GM04503 (cell line): ENCODE data around the gene UQCC5.

ENCODE experiments used
- DNase-seq: peaks from one replicate; pipeline ENCODE4 v3.0.0-alpha.2; 2012; ENCODE audit warnings: low read depth

The UQCC5 gene

DNA sequence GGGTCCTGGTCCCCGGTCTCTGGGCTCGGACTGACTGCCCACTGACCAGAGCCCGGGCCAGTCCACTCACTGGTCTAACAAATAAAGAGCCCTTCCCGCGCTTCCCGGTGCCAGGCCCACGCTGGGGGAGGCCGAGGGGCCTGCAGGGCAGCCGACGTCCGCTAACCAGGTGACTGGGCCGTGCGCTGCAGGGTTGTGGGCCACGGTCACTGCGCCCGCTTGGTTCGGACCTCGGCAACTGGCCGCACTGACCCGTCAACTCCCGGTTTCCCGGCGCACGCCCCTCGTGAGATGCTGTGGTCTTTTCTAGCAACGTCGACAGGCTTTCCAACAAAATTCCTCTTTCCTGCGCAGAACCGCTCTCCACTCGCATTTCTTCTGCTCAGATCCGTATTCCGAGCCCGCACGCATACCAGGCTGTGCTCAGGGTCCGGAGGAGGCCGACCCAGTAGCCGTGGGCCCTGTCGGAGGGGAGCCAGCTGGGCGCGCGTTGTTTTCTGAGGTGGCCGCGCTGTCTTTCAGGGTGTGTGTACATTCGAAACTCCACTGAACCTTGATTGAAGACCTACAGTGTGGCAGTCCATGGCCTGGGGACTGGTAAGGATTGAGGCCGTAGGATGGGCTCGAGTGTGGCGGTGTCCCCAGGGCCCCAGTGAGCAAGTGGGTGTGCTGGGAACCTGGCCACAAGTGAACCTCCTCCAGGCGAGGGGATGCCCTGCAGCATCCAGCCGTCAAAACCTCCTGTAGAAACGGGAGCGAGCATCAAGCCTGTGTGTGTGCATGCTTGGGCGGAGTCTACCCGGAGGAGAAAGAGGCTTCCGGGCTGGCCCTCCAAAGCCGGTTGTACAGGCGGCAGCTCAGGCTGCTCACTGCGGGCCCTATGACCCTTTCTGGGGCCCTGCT is 1.9 kb upstream of the UQCC5 start:
- no peak for DNase-seq

DNA sequence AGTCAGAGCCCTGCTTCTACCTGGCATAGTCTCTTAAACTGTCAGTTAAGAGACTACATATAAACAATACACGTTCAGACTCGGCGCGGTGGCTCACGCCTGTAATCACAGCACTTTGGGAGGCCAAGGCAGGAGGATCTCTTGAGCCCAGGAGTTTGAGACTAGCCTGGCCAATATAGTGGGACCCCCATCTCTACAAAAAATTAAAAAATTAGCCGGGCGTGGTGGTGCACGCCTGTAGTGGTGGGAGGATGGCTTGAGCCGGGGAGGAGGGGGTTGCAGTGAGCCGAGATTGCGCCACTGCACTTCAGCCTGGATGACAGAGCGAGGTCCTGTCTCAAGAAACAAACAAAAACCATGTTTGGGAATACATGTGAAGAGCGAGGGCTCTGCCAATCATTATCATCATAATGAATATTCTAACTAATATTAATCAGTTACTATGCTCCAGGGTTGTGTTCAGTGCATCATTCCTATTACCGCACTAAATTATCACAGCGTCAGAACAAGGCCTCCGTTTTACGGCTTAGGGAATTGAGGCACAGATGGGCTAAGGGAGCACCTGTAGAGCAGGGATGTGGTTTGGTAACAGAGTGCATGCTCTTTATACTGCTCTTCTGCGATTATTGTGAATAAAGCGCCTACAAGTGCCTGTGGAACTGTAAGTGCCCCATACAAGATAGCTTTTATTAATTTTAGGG is 844 bp upstream of the UQCC5 start:
- no peak for DNase-seq

DNA sequence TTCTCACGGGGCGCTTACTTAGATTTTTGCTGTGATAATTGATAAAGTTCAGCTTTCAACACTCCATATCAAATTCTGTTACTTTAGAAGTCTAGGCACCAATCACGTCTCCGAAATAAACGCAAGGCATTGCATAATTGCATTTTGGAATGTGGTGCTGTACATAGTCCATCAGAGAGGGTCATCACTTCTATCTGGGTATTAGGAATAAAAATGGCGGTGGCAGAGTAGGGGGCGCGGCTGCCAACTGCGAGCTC is 365 bp upstream of the UQCC5 start:
- DNase-seq = no peak

DNA sequence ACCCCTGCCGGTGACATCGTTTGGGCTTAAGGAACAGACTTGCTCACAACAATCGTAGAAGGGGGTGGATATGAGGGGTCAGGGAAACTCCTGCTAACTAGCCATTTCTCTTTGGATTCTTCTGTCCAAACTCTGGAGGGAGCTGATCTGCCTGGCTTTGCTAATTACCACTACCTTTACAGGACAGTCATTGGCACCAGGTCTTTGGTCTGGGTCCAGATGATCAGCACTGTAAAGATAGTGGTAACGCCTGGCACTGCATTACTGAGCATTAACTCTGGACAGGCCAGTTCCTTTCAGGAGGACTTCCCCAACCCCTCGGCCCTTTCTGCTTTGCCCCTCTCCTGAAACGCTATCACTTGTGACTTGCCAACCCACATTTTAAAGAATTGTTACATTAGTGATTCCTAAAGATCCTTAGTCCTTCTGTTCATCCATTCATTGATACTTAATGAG is 788 bp downstream of the UQCC5 start:
- DNase-seq = no peak

DNA sequence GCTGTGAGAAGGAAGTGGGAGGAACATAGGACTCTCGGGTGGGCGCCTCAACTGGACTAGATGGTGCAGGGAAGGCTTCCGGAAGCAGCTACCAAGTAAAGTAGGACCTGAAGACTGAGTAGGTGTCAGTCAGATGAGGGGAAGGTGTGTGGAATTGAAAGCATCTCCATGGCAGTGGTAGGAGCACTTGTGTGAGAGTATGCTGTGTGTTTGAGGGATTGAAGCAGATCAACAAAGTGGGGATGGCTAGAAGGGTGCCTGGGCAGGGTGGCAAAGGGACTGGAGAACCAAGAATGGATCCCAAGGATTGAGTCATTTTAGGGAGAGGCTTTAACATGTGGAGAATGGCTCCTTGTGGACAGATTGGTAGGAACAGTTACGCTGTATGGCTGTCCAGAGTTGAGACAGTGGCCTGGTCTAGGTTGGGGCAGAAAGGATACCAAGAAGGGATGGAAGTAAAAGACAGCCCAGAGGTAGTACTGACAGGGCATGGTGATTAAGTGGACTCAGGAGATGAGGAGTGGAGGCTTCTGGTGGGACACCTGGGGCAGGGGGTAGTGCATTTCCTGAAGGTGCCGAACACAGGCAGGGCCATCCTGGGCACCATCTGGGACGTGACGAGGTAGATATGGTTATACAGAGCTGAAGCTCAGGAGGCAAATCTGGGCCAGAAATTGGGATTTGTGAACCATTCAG is 1.5 kb downstream of the UQCC5 start:
- no peak for DNase-seq

DNA sequence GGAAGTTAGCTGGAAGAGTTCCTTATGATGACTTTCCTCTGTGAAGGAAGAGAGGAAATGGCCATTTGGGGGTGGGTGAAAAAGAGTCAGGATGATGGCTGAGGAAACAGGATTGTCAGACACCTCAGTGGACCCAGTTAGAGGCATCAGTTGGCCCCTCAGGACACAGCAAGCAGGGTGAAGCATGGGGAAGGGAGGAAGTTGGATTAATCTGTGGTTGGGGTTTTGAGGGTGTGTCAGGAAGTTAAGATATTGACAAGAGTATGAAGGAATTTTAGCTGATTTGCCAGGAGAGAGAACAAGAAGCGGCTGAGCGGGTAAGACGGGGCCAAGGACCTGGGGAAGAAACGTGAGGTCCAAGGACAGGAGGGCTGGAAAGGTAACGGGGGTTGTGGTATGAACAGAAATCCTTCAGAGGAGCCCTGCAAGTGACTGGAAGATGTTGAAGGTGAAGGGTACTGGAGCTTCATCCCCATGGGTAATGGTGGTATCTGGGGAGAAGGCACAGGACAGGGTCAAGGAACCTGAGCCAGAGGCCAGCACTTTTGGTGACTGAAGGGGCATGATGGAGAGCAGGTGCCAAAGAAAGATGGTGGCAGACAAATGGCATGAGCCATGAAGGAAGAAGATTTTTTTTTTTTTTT is 2.7 kb downstream of the UQCC5 start:
- no peak for DNase-seq

GRCh38 chr3:52541050-52541449 is 4.6 kb downstream of the UQCC5 start:
- DNase-seq = no peak

- DNase-seq = no peak
Measured at GRCh38 chr3:52544937-52545336, 8.5 kb downstream of the UQCC5 start.

GRCh38 chr3:52546111-52546901 is 9.9 kb downstream of the UQCC5 start:
- no peak for DNase-seq

DNA sequence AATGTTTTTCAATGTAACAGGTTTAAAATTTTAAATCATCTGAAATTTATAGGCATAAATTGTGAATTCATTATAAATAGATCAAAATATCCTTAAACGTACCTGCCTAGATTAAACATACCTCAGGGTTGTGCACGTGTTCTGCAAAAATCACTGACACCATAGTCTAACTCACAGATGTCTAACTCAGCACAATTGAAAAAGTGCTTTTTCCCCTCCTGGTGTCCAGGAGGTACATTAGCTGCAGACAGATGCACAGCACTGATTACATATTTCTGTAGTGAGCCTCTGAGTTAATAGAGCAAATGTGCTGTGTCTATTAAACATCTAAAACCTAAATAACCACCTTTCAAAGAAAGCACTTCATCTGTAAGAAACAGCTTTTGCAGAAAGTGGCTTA is 10.7 kb downstream of the UQCC5 start:
- no peak for DNase-seq

DNA sequence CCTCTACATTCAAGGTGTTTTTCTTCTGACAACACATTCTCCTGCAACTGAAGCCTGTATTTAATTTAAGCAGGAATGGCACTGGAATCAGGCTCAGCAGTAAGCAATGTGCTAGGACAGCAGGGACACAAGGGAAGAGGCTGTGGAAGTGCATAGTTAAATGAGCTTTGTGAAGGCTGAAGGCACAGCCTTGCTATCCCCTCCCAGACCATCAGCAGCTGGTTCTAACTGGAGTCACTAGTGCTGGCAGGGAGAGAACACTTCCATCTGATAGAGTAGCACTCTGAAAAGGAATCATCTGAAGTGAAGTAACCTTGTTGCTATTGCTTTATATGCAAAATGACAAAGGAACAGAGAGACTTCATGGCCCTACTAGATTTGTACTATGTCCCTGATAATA is 14.7 kb downstream of the UQCC5 start:
- no peak for DNase-seq

DNA sequence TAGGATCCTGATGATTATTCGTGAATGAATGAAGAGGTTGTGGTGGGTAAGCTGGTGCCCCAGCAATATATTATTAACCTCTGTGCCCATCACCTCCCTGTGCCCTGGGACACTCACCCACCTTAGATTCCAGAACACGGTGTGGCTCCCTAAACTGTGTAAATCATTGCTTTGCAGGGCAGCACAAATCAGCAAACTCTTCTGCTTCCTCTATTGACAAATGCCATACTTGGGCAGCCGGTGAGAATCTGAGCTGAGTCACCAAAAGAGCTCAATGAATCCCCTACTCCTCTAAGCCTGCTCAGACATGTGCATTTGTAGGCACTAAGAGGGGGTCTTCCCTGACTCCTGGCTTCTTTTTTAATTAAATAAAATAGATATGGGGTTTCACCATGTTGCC is 15.7 kb downstream of the UQCC5 start:
- DNase-seq = no peak

- no peak for DNase-seq
Measured at GRCh38 chr3:52554026-52554755, 17.8 kb downstream of the UQCC5 start.

DNA sequence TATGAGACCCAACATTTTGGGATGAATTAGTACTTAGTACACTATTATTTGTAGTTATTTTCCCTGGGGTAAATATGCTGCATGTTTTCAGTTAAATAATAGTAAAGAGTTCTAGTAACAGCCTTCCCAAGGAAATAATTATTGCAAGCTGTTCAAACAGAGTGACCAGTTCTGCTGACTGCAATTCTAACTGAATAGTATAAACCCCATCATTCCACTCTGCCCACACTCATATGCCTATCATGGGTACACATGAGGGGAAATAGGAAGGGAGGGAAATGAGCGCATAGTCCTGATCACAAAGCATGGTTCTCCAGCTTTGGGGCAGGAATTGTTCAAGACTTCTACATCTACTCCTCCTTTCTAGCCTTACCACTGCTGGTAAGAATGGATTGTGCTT is 18.7 kb downstream of the UQCC5 start:
- DNase-seq = no peak

- DNase-seq = no peak
Measured at GRCh38 chr3:52557011-52557960, 20.9 kb downstream of the UQCC5 start.

GRCh38 chr3:52558436-52558835 is 22.0 kb downstream of the UQCC5 start:
- no peak for DNase-seq

DNA sequence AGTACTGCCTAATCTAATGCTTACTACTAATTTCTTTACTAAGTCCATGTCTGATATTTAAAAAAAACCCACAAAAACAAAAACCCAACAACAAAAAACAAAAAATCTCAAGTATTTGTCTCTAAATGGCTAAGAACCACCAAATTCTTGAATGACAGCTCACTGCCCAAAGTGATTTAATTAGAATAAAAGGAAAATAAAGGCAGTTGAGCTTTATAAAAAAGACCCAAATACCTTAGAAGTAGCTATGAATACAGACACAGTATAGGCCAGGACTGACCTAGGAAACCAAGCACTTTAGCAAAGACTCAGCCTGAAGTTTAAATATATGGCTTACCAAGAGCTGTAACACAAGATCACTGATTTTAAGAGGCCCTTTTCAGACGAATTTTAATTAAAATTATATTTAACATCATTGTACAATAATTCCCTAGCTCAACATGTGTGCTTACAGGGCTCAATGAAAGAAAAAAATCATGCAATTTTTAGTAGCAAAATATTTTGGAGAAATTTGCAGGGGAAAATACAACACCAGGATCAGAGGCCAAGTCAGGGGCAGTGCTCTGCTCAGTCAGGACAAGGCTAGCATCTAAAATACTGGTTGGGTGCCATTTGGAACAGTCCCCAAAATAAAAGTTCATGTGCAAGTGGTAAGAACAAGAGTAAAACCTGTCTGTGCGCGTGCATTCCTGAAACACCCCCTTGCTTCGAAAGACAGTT is 24.8 kb downstream of the UQCC5 start:
- DNase-seq = no peak

DNA sequence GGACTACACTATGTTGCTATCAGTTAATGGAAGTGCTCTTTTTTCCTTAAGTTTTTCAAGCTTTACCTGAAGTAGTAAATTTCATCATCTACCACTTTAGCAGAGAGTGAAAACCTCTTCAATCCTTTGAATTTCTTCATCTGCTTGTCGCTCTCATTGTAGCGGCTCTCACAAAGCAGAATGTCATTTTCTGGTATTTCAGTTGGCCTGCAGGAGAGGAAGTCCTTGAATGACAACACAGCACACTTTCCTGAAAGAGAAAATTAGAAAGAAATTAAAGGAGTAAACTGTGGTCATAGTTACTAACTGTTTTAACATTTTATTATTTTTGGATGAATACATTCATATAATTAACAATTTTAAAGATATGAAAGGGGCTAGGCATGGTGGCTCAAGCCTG is 27.6 kb downstream of the UQCC5 start:
- DNase-seq = no peak

- DNase-seq = no peak
Measured at GRCh38 chr3:52568069-52568468, 31.7 kb downstream of the UQCC5 start.
